HepG2 (cell line): ENCODE data around the gene EFS. TPM values are rescaled to one million over a fixed set of nuclear protein-coding genes. Genes with fewer than 3 reads are reported as not detected.
A peak's percentile ranks its signal among the peaks of the same experiment; 100 is the strongest.

Source experiments
- ATF7-NPFF ChIP-seq: sonication (generic); formaldehyde crosslinking; IDR thresholded peaks from 2 replicates; pipeline ENCODE4 v1.8.1; 2023; ENCODE audit warnings: mild to moderate bottlenecking, low read depth, missing genetic modification reagents, moderate library complexity
- CEBPB ChIP-seq: IDR thresholded peaks from 2 replicates; pipeline ENCODE4 v1.6.1; 2011; ENCODE audit warnings: low read depth, low read length, improper control_type of control experiment, borderline replicate concordance
- GLMP ChIP-seq: sonication (generic); formaldehyde crosslinking; IDR thresholded peaks from 2 replicates; pipeline ENCODE4 v1.9.0; 2021; ENCODE audit warnings: missing genetic modification reagents, mild to moderate bottlenecking, borderline replicate concordance
- LRRFIP1 ChIP-seq: sonication (generic); formaldehyde crosslinking; conservative IDR thresholded peaks from 2 replicates; pipeline ENCODE4 v1.4.0; 2020; ENCODE audit warnings: missing genetic modification reagents
- PAWR ChIP-seq: sonication (generic); formaldehyde crosslinking; IDR thresholded peaks from 2 replicates; pipeline ENCODE4 v1.4.0; 2020; ENCODE audit warnings: missing genetic modification reagents, mild to moderate bottlenecking, borderline replicate concordance
- REPIN1 ChIP-seq: sonication (generic); formaldehyde crosslinking; IDR thresholded peaks from 2 replicates; pipeline ENCODE4 v1.8.0; 2022; ENCODE audit warnings: missing genetic modification reagents, low read depth, mild to moderate bottlenecking, borderline replicate concordance
- TAF1 ChIP-seq: sonication (generic); formaldehyde crosslinking; IDR thresholded peaks from 2 replicates; pipeline ENCODE4 v1.4.0; 2020; ENCODE audit warnings: missing genetic modification reagents
- TOE1 ChIP-seq: sonication (generic); formaldehyde crosslinking; IDR thresholded peaks from 2 replicates; pipeline ENCODE4 v1.4.0; 2020; ENCODE audit warnings: mild to moderate bottlenecking, missing genetic modification reagents
- ZNF326 ChIP-seq: sonication (generic); formaldehyde crosslinking; IDR thresholded peaks from 2 replicates; pipeline ENCODE4 v1.4.0; 2020; ENCODE audit warnings: missing genetic modification reagents, borderline replicate concordance
- ZNF382 ChIP-seq: sonication (generic); formaldehyde crosslinking; IDR thresholded peaks from 2 replicates; pipeline ENCODE4 v1.5.0; 2020; ENCODE audit warnings: missing genetic modification reagents, mild to moderate bottlenecking, borderline replicate concordance
- ZNF510 ChIP-seq: sonication (generic); formaldehyde crosslinking; IDR thresholded peaks from 2 replicates; pipeline ENCODE4 v1.4.0; 2020; ENCODE audit warnings: low read depth, mild to moderate bottlenecking, missing genetic modification reagents
- ZNF713 ChIP-seq: sonication (generic); formaldehyde crosslinking; IDR thresholded peaks from 2 replicates; pipeline ENCODE4 v1.4.0; 2020; ENCODE audit warnings: mild to moderate bottlenecking, missing genetic modification reagents
- polyA plus RNA-seq, 8 experiments: library from polyadenylated mRNA; depleted of rRNA in 3 of 8; stranded (reverse) in 7 of 8; unstranded in 1 of 8; fragments of >200 nt; fragmentation: Illumina TruSeq in 4 of 8; extraction: Trizol in 4 of 8; gene quantifications; 2 replicates each; pipeline versions ENCODE4 v1.2.1 to v1.2.3, GENCODE V29; 2011 to 2016; ENCODE audit warnings: low read depth in 4 of 8, missing spikeins in 1 of 8, mixed read lengths in 1 of 8; ENCODE audit not compliant: insufficient read depth in 1 of 8
- total RNA-seq, 5 experiments: library from RNA; depleted of rRNA; stranded (reverse); fragments of >200 nt; fragmentation: Illumina TruSeq; extraction: Trizol; gene quantifications; 2 replicates each; pipeline ENCODE4 v1.2.3, GENCODE V29; 2016; ENCODE audit warnings: low read depth in 1 of 5
- TF ChIP-seq, protein P1 (sequence below): sonication (generic); formaldehyde crosslinking; IDR thresholded peaks from 2 replicates; pipeline ENCODE4 v1.4.0; 2020; ENCODE audit warnings: mild to moderate bottlenecking, missing genetic modification reagents
- TF ChIP-seq, protein P2 (sequence below): IDR thresholded peaks from 2 replicates; pipeline ENCODE4 v1.6.1; 2016; ENCODE audit warnings: low read depth

EFS gene
- total and polyA plus RNA-seq, 2 of the 13 experiments (the other 11 are each of a cell fraction or from before 2014, with no cell fraction given), result not detected

GRCh38 chr14:23322568-23323517, 42.1 kb downstream of the EFS start (continued):
- TF ChIP-seq, protein P1, sequence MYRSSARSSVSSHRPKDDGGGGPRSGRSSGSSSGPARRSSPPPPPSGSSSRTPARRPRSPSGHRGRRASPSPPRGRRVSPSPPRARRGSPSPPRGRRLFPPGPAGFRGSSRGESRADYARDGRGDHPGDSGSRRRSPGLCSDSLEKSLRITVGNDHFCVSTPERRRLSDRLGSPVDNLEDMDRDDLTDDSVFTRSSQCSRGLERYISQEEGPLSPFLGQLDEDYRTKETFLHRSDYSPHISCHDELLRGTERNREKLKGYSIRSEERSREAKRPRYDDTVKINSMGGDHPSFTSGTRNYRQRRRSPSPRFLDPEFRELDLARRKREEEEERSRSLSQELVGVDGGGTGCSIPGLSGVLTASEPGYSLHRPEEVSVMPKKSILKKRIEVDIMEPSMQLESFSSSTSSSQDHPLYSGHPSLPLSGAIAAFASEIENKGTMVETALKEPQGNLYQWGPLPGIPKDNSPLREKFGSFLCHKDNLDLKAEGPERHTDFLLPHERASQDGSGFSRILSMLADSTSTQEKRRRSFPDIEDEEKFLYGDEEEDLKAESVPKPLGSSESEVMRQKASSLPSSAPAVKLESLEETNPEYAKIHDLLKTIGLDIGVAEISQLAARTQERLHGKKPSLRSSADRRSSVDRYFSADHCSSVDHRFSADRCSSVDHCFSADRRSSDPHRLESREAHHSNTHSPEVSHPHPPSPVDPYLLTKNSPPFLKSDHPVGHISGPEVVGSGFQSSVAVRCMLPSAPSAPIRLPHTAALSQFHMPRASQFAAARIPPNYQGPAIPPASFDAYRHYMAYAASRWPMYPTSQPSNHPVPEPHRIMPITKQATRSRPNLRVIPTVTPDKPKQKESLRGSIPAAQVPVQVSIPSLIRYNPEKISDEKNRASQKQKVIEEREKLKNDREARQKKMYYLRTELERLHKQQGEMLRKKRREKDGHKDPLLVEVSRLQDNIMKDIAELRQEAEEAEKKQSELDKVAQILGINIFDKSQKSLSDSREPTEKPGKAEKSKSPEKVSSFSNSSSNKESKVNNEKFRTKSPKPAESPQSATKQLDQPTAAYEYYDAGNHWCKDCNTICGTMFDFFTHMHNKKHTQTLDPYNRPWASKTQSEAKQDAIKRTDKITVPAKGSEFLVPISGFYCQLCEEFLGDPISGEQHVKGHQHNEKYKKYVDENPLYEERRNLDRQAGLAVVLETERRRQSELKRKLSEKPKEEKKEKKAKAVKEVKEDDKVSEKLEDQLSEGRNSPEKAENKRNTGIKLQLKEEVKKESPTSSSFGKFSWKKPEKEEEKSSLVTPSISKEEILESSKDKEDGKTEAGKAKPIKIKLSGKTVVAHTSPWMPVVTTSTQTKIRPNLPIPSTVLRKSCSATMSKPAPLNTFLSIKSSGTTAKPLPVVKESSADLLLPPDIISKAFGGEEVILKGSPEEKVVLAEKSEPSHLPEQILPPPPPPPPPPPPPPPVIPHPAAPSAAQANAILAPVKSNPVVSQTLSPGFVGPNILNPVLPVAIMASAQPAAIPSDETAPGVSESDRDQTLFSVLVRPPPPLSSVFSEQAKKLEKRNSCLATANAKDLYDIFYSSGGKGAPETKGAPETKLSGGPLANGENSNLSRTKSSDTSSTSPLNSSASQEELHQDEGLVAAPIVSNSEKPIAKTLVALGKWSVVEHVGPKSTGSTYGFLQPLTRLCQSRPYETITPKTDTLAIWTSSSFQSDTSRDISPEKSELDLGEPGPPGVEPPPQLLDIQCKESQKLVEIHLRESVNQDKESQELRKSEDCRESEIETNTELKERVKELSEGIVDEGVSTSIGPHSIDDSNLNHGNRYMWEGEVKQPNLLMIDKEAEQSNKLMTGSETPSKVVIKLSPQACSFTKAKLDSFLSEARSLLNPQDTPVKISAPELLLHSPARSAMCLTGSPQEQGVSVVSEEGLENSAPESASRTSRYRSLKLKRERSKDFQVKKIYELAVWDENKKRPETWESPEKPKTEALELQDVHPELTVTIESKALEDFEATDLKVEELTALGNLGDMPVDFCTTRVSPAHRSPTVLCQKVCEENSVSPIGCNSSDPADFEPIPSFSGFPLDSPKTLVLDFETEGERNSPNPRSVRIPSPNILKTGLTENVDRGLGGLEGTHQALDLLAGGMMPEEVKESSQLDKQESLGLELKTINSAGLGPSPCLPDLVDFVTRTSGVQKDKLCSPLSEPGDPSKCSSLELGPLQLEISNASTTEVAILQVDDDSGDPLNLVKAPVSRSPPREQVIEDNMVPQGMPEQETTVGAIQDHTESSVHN, result no peak
- TF ChIP-seq ZNF713 (CRISPR knock-in tag) (no peak), PAWR (no peak), ATF7-NPFF (no peak), ZNF510 (CRISPR knock-in tag) (0 out of 2 replicates have a peak, but pooled peaks have one; percentile 32), TAF1 (no peak), GLMP (no peak), ZNF382 (CRISPR knock-in tag) (no peak), CEBPB (peak; percentile 35; the same call in 1 of the 2 replicates), ZNF326 (CRISPR knock-in tag) (no peak), REPIN1 (no peak), TOE1 (CRISPR knock-in tag) (no peak), LRRFIP1 (CRISPR knock-in tag) (no peak)
- TF ChIP-seq, protein P2, sequence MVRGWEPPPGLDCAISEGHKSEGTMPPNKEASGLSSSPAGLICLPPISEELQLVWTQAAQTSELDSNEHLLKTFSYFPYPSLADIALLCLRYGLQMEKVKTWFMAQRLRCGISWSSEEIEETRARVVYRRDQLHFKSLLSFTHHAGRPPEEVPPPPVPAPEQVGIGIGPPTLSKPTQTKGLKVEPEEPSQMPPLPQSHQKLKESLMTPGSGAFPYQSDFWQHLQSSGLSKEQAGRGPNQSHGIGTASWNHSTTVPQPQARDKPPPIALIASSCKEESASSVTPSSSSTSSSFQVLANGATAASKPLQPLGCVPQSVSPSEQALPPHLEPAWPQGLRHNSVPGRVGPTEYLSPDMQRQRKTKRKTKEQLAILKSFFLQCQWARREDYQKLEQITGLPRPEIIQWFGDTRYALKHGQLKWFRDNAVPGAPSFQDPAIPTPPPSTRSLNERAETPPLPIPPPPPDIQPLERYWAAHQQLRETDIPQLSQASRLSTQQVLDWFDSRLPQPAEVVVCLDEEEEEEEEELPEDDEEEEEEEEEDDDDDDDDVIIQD (CRISPR knock-in tag), result no peak
